GM18907 (cell line): ENCODE measurements around the gene POLR3GL.
"Not testable (repeated sequence)": the region's sequence is repeated elsewhere in the genome, so short reads cannot be mapped to it uniquely, and the experiment has no call there.

Source experiments
- ATAC-seq: cut with Tn5 transposase; IDR thresholded peaks from one replicate; pipeline ENCODE4 v1.9.1; 2021; ENCODE audit warnings: mild to moderate bottlenecking, moderate library complexity; ENCODE audit not compliant: unreplicated experiment

The POLR3GL gene

DNA sequence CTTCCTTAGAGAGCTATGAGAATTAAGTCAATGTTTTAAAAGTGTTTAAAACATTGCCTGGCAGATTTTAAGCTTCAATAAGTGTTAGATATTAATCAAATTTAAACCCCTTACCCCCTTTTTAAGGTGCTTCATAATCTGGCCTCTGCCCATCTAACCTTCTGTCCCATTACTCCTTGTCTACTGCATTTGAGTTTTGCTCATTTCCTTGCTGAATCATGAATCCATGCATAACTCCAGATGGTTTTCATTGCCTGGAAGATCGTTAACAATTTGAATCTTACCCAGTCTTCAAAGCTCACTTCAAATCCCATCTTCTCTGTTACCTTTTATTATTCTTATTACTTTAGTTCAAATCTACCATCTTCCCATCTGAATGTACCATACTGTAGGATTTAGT is 52.4 kb downstream of the POLR3GL start:
- ATAC-seq = no peak

DNA sequence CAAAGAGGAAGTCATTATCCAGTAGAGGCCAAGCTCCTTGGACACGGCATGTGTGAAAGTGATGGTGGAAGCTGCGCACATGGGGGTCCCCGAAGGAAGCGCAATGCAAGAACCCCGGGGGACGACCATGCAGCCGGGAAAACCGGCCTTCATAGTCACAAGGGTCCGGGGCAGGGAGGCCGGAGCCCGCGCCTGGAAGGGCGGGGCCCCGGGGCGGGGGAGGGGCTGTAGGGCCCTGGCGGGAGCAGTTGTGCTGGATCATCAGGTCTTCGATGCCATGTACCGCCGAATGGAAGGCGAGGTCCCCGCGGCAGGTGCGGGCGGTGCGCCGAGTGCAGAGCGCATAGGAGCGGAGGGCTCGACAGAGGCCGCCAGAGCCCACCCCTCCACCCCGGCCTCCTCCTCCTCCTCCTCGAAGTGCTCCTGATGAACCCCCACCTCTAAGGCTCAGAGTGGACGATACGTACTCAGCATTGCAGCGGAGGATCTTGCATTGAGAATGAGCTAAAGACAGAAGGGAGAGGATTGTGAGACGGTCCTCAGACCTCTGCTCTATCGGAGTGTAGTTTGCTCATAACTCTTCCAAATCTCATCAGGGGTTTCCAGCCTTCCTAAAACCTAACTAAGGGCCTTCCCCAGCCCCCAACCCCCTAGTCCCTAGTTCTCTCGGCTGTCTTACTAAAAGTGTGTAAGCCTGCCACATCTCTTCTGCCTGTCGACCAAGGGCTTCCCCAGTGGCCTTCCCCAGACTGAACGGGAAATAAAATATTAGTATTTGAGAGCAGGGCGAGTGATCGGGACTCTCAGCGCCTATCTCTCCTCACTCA is 55.0 kb downstream of the POLR3GL start:
- ATAC-seq = no peak

DNA sequence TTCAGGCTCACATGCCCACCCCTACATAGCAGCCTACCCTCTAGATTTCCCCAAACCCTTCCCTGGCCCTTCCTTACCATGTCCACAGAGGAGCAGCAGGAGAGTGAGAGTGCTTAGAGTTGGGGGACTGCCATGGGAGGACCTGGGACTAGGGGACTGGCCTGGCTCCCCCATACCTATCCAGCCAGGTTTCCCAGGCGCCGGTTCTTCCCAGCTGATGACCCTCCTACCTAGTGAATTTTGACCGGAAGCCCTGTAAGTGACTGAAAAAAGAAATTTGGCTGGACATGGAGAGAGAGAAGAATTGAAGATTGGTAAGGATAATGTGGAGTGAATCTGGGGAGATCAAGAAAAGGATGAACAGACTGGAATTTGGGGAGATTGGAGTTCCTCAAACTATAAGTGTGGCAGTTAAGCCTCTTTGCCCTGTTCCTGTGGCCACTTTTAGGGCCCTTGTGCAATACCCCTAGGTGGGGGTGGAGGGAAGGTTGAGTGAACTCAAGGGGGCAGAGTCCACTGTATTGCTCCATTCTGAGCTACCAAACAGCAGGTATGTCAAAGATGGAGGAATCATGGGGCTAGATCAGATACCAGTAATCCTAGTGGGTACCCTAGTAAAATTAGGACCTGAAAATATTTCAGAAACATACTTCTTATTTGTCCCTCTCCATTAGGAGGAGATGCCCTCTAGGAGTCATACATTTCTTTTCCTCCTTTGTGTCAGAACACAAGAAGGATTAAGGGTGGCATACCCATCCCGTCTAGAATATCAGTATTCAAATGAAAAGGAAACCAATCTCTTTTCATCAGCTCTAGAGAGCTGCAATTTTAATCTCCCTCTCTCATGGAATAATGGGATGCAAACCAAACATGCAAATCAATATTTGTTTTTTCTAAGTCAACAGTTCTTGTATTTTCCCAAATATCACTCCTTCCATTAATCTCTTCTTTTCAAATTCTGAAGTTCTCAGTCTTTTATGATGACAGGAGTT is 55.9 kb downstream of the POLR3GL start:
- no peak for ATAC-seq

DNA sequence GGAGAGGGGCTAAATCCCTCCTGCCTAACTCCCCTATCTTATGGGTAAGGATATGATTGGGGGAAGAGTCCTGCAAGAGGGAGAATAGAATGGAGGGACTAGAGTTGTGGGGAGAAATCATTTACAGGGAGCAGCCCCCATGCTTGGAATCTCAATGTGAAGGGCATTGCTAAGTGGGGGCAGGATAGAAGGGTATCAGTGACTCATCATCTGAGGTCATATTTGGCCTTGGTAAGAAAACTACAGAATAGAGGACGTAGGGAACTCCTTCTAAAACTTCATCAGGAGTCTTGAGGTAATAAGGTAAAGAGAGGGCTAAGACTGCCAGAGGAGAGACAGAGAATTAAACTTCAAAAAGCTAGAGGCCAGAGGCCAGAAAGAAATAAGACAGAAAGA is 56.6 kb downstream of the POLR3GL start:
- no peak for ATAC-seq

DNA sequence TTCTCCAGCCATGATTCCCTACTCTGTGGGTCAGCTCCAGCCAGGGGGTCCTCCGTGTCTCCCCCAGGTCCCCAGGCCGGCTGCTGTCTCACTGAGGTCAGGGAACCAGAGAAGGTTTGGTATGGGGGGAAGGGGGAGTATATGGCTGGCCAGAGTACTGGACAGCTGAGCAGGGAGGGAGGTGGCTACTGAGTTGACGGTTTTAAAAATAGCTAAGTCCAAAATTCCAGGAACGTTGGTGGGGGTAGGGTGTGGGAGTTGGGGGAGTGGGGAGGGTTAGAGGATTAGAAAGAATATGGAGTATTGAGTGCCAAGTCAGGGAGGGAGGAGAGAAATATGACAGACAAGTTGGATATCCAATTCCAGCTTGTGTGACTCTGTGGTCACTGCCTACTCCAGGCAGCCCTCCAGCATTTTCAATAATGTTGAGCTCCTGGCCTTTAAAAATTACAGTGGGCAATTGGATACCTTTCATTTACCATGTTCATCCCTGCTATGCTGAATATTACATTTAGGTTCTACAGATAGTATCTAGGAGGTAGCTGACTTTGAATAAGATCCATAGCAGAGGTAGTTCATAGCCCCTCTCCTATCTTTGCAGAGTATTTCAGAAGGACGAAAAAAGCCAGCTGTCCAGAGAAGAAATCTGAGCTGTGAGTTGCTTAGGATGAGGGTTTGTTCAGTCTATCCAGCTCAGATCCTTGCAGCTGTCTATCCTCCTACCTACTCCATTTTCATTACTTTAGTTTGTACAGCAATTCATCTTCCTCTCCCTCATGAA is 57.3 kb downstream of the POLR3GL start, which contains the start of gene HJV:
HJV (minus strand) TSS at position 114 of the 781 bp plus-strand sequence. CDS start 1,504 bp downstream, outside the sequence.
- ATAC-seq = no peak

DNA sequence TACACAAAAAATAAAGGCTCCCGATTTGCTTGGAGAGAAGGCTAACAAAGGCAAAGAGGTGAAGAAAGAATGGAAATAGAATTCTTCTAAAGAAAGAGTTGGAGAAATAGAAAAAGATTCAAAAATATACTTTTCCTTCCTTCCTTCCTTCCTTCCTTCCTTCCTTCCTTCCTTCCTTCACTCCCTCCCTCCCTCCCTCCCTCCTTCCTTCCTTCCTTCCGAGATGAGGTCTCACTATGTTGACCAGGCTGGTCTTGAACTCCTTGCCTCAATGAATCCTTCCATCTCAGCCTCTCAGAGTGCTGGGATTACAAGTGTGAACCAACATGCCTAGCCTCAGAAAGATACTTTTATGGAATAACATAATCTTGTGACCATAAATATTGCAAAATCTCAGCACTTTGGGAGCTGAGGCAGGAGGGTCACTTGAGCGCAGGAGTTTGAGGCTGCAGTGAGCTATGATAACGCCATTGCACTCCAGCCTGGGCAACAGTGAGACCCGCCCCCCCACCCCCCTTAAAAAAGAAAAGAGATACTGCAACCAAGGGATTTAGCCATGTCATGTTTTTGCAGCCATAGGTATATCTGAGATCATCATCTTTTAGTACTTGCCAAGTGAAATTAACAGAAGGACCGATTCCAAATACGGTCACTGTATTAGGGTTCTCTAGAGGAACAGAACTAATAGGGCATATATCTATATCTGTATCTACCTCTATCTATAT is 58.1 kb downstream of the POLR3GL start:
- ATAC-seq = no peak

DNA sequence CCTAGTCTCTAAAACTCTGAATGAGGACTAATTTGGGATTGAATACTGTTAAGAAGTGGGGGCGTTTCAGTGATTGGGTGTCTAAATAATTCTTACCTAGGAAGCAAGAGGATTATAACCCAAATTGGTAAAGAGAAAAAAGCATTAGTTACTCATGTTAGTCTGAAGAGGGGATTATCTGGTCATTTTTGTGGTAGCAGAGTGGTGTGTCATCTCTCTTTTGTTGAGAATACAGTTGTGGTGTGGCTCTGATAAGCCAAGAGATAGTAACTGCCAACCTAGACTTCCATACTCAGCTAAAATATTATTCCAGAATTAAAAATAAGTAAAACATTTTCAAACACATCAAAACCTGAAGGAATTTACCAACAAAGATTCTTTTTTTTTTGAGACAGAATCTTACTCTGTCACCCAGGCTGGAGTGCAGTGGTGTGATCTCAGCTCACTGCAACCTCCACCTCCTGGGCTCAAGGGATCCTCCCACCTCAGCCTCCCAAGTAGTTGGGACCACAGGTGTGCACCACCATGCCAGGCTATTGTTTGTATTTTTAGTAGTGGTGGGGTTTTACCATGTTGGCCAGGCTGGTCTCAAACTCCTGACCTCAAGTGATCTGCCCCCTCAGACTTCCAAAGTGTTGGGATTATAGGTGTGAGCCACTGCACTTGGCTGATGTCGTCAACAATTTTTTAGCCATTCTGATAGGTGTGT is 61.5 kb downstream of the POLR3GL start:
- not testable (repeated sequence) for ATAC-seq

DNA sequence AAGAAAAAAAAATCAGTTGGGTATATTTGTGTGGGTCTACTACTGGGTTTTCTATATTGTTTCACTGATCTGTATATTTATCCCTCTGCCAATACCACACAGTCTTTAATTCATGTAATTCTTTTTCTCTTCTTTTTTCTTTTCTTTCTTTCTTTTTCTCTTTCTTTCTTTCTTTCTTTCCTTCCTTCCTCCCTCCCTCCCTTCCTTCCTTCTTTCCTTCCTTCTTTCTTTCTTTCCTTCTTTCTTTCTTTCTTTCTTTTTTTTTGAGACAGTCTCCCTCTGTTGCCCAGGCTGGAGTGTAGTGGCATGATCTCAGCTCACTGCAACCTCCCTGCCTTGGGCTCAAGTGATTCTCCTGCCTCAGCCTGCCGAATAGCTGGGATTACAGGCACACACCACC is 62.2 kb downstream of the POLR3GL start:
- not testable (repeated sequence) for ATAC-seq
